T47D (cell line): Measurements from ENCODE around the gene LUZP1.
A peak's percentile ranks its signal among the peaks of the same experiment; 100 is the strongest.

ENCODE experiments used
- DNase-seq, 2 experiments: peaks; one replicate each; pipeline versions ENCODE4 v3.0.0 to v3.0.0-alpha.2; 2011 to 2012; ENCODE audit warnings: low read depth in 1 of 2, low spot score in 1 of 2
- JUND ChIP-seq: IDR thresholded peaks from 2 replicates; pipeline ENCODE4 v1.6.1; 2012; ENCODE audit warnings: low read depth
- in situ Hi-C: cut with HindIII; loops from 2 replicates; pipeline ENCODE4 v1.10.0; 2016; ENCODE audit warnings: low sequenced_read_pairs, low pct_unique_long_range_greater_than_20kb

LUZP1 gene

GRCh38 chr1:23116216-23116836, 52.3 kb downstream of the LUZP1 start:
- no peak for TF ChIP-seq JUND
- in situ Hi-C loops: no loop called here

GRCh38 chr1:23114424-23115079, 54.1 kb downstream of the LUZP1 start:
- no peak for TF ChIP-seq JUND
- no peak for DNase-seq
- in situ Hi-C loops: no loop called here

More at GRCh38 chr1:23116216-23116836, 52.3 kb downstream of the LUZP1 start:
- DNase-seq: no peak

DNA sequence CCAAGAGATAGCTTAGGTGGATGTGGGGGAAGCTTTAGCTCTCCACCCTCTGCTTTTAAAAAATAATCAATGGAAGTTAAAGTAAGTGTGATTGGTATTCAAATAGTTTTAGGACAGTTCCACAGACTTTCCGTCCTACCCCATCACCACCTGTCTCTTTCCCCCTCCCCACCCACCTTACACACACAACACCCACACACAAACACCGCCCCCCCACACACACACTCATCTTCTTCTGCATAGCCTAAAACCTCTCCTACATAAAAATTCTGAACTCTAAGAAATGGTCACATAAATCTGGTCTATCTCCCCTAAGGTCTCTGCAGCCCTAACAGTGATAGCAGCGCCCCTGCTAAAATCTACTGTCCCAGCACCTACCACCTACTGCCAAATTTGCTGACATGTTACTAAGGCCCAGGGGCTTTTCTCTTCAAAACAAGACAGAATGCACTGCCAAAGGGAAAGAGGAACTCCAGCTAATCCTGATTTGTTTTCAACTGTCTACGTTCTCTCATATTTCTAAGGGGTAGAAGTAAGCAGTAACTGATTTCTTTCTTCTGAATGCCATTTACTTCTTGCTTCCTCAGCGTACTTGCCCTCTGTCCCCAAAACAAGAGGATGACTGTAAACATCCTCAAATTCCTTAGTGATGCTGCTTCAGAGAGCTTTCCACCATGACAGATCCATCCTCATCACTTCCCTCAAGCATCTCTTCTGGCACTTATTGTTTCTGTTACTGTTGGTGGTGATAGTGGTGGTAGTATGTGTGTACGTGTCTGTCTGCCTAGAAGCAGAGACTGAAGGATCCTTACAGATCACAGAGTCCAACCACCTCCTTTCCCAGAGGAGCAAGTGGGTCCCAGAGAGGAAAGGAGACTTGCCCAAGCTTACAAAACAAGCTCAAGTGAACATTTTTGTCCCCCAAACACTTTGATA, 56.8 kb downstream of the LUZP1 start:
- TF ChIP-seq JUND: no peak
- no peak for DNase-seq
- in situ Hi-C loops: no loop called here

- DNase-seq: no peak
- in situ Hi-C loops: no loop called here
- TF ChIP-seq JUND: no peak
Measured at GRCh38 chr1:23110391-23110790, 58.3 kb downstream of the LUZP1 start.

GRCh38 chr1:23108918-23109533, 59.6 kb downstream of the LUZP1 start:
- no peak for TF ChIP-seq JUND
- in situ Hi-C loops: no loop called here
- DNase-seq: no peak

DNA sequence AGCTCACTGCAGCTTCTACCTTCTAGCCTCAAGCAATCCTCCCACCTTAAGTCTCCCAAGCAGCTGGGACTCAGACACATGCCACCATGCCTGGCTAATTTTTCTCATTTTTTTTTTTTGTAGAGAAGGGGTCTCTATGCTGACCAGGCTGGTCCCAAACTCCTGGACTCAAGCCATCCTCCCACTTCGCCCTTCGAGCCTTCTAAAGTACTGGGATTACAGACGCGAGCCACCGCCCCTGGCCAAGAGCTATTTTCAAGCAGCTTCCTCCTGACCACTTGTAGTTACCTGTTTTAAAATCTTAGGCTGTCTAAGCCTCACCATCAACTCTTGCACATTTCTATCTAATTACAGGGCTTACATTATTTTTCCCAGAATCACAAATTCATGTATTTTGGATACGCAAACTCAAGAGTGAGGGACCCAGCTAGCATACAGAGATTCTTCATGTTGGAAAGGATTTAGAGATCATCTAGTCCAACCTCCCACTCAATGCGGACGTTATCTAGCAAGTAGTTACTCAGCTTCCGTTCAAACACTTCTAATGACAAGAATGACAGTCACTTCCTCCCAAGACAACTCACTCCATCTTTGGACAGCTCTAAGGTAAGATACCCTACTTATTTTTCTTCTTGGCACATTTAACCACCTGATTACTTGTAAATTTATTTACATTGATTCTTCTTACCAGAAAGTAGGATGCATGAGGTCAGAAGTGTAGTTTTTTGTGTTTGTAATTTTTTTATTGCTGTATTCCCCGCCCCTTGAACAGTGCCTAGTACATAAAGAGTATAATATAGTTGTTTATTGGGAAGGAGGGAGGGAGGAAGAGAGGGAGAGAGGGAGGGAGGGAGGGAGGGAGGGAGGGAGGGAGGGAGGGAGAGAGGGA, 65.4 kb downstream of the LUZP1 start:
- DNase-seq: no peak
- TF ChIP-seq JUND: no peak
- in situ Hi-C loops: no loop called here

GRCh38 chr1:23102289-23102688, 66.4 kb downstream of the LUZP1 start:
- DNase-seq: no peak
- in situ Hi-C loops: no loop called here

DNA sequence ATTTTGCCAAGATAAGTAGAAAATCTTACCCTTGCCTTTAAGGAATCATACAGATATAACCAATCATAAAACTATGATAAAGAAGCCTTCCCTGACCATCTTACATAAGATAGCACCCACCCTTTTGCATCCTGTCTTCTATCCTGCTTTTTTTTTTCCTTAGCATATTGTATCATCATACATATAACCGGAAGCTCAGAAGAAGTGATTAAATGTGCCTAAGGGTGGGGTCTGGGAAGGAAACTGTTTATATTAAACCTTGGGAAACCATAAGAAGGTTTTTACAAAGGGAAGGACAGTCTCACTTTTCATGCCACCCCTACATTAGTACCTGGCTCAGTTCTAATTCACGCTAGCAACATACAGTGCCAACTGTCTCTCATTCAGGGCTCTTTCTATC, 66.8 kb downstream of the LUZP1 start:
- in situ Hi-C loops: no loop called here
- no peak for DNase-seq
- TF ChIP-seq JUND: no peak

More at GRCh38 chr1:23102289-23102688, 66.4 kb downstream of the LUZP1 start:
- no peak for TF ChIP-seq JUND

GRCh38 chr1:23101101-23101827, 67.4 kb downstream of the LUZP1 start:
- in situ Hi-C loops: no loop called here
- TF ChIP-seq JUND: no peak
- no peak for DNase-seq

DNA sequence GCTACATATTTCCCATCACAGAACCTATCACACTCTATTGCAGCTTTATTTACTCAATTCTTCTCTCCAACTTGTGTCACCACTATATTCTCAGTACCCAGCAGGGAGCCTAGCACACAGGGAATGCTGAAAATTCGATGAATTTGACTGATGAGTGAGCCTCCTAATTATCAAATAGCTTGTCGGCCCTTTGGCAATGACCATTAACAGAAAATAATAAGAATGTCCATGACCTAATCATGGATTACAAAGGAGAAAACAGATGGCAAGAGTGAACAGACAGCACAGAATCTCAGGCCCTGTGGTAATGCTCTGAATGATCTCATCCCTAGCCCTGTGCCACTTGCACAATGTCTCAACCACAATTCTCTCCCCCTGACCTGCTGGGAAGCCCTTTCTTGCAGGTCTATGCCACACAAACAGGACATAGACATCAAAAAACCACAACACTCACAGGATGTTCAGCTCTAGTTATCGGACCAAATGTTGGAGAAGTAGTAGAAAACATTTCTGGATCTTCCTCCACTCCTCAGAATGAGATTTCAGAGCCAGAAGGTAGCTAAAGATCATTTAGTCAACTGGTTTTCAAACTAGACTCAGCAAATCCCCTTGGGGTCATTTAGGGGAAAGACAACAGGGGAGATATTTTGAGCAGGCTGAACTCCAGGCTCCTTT, 68.4 kb downstream of the LUZP1 start:
- DNase-seq: peak in 1 of 2 experiments; percentile 33
- no peak for TF ChIP-seq JUND
- in situ Hi-C loops: no loop called here

- TF ChIP-seq JUND: no peak
- in situ Hi-C loops: no loop called here
- no peak for DNase-seq
Measured at GRCh38 chr1:23099171-23099536, 69.5 kb downstream of the LUZP1 start.
